HFF-Myc (cell line): ENCODE data around the gene LRPAP1.

Experiments used
- DNase-seq: peaks from one replicate; pipeline ENCODE4 v3.0.0-alpha.2; 2011; ENCODE audit warnings: low read depth; ENCODE audit errors: extremely low read depth
- H3K4me3 ChIP-seq: replicated peaks from 2 replicates; pipeline ENCODE4 v1.5.1; 2011; ENCODE audit warnings: low read depth, mild to moderate bottlenecking, control low read depth, low read length
- CTCF ChIP-seq: IDR thresholded peaks from 2 replicates; pipeline ENCODE4 v1.5.1; 2012; ENCODE audit warnings: mild to moderate bottlenecking, low read depth, low read length, control low read depth; ENCODE audit errors: missing control alignments

The LRPAP1 gene

DNA sequence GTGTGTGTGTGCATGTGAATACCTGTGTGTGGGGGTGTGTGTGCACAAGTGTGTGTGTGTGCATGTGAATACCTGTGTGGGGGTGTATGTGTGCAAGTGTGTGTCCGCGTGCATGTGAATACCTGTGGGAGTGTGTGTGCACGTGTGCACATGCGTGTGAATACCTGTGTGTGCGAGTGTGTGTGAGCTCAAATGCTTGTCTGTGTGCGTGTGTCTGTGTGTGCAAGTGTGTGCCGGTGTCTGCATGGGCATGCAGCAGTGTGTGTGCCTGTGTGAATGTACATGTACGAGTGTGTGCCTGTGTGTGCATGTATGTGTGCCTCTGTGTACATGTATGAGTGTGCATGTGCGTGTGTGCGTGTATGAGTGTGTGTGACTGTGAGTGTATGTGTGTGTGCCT, 64.1 kb downstream of the LRPAP1 start:
- TF ChIP-seq CTCF = no peak
- H3K4me3 ChIP-seq = no peak overlapping the region
- DNase-seq = no peak

DNA sequence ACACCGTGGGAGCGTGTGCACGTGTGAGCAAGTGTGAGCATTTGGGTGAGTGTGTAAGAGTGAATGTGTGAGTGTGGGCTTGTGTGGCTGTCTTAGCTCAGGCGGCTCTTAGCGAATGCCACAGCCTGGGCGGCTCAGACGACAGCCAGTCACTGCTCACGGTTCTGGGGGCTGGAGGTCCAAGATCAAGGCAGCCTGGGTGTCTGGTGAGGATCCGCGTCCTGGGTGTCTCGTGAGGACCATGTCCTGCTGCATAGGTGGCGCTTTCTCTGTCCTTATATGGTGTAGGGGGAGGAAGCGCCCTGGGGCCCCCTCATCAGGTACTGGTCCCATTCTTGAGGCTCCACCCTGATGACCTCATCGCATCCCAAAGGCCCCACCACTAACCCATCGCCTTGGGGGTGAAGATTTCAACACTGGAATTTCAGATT, 64.6 kb downstream of the LRPAP1 start:
- TF ChIP-seq CTCF = no peak
- no peak overlapping the region for H3K4me3 ChIP-seq
- no peak for DNase-seq

DNA sequence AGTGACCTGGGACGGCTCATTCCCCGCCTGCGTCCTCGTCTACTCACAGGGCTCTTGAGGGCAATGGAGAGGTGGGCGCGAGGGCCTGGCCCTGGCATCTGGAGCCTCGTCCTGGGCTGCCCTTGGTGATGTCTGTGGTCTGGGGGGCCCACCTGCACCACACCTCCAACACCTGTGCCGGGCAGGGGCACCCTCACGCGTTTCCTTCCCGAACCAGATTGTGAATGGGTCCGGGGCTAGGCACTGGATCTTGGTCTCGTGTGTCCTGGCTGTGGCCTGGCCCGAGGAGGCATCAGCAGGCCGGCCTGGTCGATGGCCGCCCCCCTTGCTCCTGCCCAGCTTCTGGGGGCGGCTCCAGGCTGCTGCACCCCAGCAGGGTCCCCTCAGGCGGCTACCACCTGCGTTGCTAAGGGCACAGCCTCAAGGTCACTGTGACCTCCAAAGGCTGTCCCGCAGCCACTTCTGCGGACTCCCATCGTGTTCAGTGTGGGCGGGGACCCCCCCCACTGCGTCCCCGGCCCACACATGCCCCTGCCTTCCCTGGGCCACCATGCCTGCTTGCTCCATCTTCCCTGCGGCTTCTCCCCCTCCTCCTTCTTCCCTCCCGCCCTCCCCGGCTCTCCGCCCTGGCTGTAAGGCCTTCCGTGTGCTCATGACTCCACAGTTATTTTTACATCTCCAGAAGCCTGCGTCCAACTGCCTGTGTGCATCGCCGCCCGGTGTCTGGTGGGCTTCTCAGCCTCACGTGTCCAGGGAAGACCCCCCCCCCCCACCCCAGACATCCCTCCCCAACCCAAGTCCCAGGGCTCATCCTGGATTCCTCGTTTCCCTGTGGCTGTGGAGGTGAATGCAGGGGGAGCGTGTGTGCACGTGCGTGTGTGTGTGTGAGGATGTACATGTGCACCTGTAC, 65.3 kb downstream of the LRPAP1 start:
- DNase-seq = no peak
- TF ChIP-seq CTCF = no peak
- H3K4me3 ChIP-seq = no peak overlapping the region

GRCh38 chr4:3465698-3466671, 66.2 kb downstream of the LRPAP1 start:
- TF ChIP-seq CTCF = peak; percentile 36
- no peak for DNase-seq
- no peak overlapping the region for H3K4me3 ChIP-seq

DNA sequence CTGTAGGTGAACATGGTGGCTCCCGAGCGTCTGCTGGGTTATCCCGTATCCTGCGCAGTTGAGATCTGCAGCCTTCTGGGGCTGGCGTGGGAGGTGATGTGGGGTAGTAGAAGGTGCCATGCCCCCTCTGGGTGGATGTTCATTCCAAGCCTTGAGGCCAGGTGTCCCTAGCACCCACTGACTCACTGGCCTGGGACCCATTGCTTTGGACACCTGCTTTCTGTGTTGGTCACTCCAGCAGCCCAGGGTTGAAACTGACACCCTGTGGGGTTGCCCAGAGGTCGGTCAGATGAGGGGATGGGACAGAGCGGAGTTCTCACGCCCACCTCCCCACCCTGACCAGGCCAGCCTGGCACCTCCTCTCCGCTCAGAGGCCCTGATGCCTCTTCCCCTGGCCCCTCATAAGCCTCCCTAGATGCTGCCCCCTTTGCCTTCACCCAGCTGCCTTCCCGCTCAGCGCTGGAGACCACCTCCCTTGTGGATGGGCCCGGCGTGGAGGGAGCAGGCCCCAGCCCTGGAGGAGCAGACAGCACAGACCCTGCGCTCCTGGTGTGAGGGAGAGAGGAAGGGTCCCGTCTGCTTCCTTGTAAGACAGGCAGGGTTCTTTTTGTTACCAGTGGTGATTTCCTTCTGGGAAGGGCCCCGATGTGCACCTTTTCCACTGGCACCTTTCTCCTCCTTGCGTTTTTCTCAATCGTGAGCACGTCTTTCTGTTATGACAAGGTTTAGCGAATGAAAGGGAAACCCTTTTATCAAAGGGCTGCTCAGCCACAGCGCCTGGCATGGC, 67.1 kb downstream of the LRPAP1 start:
- DNase-seq = no peak
- H3K4me3 ChIP-seq = no peak overlapping the region
- TF ChIP-seq CTCF = no peak

GRCh38 chr4:3464349-3464905, 67.8 kb downstream of the LRPAP1 start:
- no peak for TF ChIP-seq CTCF
- DNase-seq = no peak
- H3K4me3 ChIP-seq = no peak overlapping the region
